ENCODE measurements around the gene SMIM24.
"Not testable (repeated sequence)": the region's sequence is repeated elsewhere in the genome, so short reads cannot be mapped to it uniquely, and the experiment has no call there.

The SMIM24 gene

DNA sequence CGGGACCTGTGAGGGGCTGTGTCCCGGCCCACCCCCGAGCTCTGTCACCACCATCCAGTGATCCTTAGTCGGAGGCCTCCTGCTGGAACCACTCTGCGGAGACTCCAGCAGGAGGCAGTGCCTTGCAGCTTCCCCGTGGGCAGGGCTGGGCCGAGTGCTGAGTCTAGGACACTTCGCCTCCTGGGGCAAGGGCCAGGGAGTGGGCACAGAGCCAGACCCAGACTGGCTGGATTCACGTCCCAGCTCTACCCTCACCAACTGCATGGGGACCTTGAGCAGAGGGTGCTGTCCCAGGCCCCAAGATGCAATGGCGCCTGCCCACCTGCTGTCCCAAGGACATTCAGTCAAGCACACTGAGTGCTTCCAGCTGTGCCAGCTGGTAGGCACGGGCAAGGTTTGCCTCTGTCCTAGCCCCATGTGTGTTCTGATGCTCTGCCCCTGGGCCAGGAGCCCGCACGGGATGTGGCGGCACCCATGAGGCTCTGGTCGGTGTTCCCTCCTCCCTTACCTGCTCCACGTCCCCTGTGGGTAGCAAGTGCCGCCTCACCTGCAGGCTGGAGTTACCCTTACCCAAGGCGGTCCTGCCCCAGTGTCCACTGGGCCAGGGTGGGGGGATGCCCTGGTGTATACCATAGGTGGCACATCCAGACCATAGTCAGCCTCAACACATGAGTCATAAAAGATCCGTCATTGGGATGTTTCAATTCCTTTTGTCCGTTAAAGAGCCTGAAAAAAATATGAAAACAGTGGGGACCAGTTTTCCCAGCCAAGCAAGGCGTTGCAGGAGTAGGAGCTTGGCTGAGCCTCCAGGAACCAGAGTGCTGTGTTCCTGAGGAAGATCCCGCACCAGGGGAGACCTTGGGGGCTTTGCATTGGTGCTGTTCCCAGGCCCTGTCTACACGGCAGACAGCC, 33.2 kb upstream of the SMIM24 start:
- DNase-seq = no peak

DNA sequence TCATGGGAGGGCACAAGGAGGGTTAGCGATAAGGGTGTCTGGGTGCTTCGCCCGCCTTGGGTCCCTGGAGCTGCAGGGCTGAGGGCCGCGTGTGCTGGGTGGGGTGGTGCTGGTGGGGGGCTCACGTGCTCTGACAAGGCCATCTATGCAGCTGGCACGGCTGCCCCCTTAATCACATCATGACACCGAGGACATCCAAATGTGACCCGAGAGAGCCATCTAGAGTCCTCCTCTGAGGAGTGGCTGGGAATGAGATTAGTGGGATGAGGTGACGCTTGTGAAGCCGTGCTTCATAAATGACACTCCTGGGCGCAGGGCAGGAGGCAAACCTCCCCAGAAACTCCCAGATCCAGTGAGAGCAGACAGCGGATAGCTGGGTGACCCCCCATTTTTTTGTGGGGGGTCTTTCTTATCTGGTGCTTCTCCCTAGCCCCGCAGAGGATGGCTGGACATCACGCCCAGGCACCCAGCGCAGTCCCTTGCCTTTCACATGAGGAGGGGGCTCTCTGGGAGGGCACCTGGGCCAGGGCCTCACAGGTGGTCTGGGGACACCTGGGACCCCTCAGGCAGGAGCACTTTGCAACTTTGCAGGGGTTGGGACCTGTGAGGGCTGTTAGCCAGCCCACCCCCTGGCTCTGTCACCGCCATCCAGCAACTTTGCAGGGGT, 32.4 kb upstream of the SMIM24 start:
- no peak for DNase-seq

GRCh38 chr19:3511506-3512251, 31.4 kb upstream of the SMIM24 start:
- DNase-seq = no peak

- no peak for DNase-seq
Measured at GRCh38 chr19:3510727-3511126, 30.4 kb upstream of the SMIM24 start.

DNA sequence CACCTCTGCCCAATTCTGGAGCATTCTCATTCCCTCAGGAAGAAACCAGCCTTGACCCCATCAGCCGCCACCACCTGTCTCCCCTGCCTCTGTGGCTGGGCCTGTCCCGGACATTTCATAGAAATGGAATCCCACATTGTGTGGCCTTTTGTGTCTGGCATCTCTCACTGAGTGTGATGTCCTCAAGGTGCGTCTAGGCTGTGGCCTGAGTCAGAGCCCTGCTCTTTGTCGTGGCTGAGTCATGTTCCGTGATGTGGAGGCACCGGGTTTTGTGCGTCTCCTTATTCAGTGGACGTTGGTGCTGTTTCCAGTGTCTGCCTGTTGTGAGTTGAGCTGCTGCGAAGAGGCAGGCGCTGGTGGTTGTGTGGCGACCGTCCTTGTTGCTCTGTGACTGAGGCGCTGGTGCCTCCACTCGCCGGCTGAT, 29.3 kb upstream of the SMIM24 start:
- no peak for DNase-seq

DNA sequence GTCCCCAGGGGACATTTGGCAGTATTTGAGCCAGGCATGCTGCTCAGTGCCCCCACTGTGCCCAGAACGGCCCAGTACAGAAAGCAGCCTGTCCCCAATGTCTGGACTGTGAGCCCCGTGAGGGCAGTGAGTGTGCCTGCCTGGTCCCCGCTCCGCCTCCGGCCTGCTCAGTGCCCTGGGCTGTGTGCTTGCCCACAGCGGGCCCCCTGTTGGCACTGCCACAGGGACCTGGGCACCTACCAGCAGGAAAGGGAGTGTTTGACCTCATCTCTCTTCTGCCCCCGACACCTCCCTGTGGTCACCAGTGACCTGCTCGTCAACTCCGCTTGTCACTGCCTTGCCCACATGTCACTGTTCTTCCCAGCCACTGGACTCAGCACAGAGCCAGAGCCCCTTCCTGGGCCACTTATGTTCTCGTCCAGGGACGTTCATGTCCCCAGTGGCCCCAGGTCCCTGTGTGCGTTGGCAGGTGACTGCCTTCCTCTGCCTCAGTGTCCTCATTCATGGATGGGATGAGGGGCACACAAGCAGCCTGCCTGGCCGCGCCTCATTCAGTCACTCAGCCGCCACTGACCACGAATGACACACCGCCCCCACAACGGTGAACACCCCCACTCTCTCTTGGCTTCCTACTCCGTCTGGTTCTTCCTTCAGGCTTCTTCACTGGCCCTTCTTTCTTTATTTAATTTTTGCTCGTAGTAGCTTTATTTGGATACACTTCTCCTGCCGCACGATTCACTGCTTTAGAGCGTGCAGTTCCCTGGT, 28.6 kb upstream of the SMIM24 start:
- DNase-seq = no peak

GRCh38 chr19:3508121-3508661, 27.9 kb upstream of the SMIM24 start:
- DNase-seq = not testable (repeated sequence)

- no peak for DNase-seq
Measured at GRCh38 chr19:3507371-3508120, 27.2 kb upstream of the SMIM24 start.

DNA sequence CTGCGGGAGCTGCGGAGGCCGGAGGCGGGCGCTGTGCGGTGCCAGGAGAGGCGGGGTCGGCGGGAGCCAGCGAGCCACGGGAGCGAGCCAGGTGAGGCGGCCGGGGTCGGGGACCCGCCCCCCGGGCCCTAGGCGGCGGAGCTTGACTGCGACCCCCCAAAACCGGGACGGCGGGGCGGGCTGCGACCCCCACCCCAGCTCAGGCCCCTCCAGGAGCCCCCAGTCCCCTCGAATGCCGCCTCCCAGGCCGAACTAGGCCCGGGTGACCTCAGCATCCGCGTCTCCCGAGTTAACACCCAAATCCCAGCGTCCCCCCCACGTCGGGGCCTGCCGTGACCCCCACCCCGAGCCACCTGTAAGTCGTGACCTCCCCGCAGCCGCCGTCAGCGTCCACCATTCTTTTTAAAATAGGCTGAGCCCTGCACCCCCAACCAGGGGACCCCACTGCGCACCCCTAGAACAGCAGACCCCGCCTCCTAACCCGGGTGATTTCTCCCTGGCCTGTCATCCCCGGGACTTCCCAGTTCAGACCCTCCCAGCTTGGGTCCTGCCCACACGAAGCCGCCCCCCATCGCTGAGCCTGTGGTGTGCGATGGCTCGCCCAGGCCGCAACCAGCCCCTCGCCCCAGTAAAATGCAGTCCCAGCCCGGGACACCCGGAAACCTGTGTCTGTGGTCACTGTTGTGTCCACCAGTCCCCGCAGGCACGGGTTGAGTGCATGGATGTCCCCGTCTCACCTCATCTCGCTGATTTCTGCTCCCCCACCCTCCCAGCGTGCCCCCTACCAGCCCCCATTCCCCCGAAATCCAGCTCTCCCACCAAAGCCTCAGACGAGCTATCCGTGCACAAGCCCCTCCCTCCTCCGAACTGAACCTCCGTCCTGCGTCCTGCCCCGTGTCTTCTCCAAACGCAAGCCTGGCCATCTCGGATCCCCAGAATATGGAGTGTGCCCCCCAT, 26.3 kb upstream of the SMIM24 start:
- no peak for DNase-seq

- DNase-seq = peak; percentile 99
Measured at GRCh38 chr19:3505598-3506383, 25.5 kb upstream of the SMIM24 start, which contains the start of gene FZR1. Gene FZR1 (plus strand): TSS chr19:3506311. CDS start chr19:3522990, 16,679 bp downstream.

DNA sequence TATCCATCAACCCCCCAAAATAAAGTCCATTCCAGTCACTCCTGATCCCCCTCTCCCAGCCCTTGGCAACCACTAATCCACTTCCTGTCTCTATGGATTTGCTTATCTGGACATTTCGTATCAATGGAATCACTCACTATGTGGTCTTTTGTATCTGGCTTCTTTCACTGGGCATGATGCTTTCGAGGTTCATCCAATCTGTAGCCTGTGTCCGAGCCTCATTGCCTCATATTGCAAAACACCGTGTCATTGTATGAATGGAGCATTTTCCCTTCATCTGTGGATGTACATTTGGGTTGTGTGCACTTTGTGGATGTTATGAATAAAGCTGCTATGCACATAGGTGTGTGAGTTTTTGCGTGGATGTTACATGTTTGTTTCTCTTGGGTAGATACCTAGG, 24.4 kb upstream of the SMIM24 start:
- DNase-seq = no peak

DNA sequence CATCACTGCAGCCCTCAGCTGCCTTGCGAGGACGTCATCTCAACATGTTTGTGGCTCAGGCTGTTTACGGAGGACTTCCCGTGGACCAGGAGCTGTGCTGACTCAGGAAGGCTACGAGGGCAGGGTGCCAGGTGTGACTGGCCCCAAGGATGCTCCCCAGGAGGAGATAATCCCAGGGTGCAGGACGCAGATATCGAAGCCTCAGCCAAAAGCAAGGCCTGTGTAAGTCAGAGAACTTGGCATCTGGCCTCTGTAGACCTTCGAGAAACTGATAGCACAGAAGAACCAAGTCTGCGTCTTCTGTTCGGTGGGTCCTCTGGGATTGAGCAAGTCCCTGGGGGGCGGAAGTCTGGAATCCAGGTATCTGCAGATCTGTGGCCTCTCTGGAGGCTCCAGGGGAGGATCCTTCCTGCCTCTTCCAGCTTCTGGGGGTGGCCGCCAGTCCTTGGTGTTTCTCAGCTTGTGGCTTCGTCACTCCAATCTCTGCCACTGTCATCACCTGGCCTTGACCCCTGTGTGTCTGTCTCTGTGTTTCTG, 22.8 kb upstream of the SMIM24 start:
- DNase-seq = no peak

DNA sequence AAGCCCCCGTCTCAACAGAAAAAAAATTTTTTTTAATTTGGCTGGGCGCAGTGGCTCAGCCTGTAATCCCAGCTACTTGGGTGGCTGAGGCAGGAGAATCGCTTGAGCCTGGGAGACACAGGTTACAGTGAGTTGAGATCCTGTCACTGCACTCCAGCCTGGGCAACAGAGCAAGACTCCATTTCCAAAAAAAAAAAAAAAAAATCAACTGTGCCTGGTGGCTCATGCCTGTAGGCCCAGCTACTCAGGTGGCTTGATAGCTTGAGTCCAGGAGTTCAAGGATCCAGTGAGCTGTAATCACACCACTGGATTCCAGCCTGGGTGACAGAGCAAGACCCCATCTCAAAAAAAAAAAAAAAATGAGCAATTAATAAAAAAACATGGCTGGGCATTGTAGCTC, 21.5 kb upstream of the SMIM24 start:
- no peak for DNase-seq

DNA sequence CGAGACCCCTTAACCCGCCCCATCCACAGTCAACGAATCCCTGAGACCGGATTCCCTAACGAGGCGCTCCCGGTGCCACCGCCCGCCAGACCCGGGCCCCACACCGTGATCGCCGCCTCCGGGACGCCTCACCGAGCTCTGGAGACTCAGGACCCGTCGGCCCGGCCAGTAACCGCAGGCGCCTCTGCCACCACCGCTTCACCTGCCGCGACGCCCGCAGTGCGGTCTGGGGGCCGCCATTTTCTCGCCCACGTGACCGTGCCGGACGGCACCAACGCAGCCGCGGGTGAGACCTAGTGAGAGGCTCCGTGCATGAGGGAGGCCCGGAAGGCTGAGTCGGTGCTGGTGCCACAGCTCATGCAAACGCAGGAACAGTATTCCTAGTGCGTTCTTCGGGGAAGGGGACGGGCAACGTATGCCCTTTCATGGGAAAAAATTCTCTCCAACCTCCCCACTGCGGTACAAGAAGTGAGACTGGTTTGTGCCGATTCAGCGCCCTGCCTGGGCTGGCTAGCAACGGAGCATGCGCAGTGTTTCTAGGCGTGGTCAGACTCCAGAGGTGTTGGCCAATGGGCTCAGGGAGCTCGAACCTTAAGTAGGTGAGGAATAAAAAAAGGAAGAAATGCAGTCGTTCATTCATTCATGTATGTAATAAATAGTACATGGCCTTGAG, 20.2 kb upstream of the SMIM24 start, which contains the start of gene DOHH:
Gene DOHH, minus strand, starts transcription at position 246 of the 673 bp plus-strand sequence. CDS start 3,860 bp downstream, outside the sequence.
- peak; percentile 91 for DNase-seq

GRCh38 chr19:3499738-3500428, 19.6 kb upstream of the SMIM24 start:
- DNase-seq = no peak

- no peak for DNase-seq
Measured at GRCh38 chr19:3497757-3498520, 17.6 kb upstream of the SMIM24 start.
